Testis (tissue), 3 donors: Measurements from ENCODE around the gene SDCCAG8. TPM values are rescaled to one million over a fixed set of nuclear protein-coding genes. Genes with fewer than 3 reads are reported as not detected.
"Not testable (repeated sequence)": the region's sequence is repeated elsewhere in the genome, so short reads cannot be mapped to it uniquely, and the experiment has no call there.

Source experiments
- DNase-seq: peaks from one replicate; pipeline ENCODE4 v3.0.0-alpha.2; 2019
- H3K27ac ChIP-seq, 2 donors: fragments of 200-600 bp; sonication (generic); one replicate each; pipeline ENCODE4 v1.5.1; 2019
- H3K27me3 ChIP-seq: fragments of 200-600 bp; sonication (generic); one replicate; pipeline ENCODE4 v1.5.1; 2019
- H3K36me3 ChIP-seq: fragments of 200-600 bp; sonication (generic); one replicate; pipeline ENCODE4 v1.5.1; 2017; ENCODE audit warnings: low read depth; ENCODE audit errors: missing control alignments
- H3K4me1 ChIP-seq: fragments of 200-600 bp; sonication (generic); one replicate; pipeline ENCODE4 v1.5.1; 2019
- H3K4me3 ChIP-seq, 2 donors: fragments of 200-600 bp; sonication (generic); one replicate each; pipeline ENCODE4 v1.5.1; 2017 to 2019
- H3K9me3 ChIP-seq: fragments of 200-600 bp; sonication (generic); one replicate; pipeline ENCODE4 v1.5.1; 2017
- CTCF ChIP-seq, 3 experiments: fragments of 450-650 bp in 2 of 3; fragments of 200-600 bp in 1 of 3; sonication (generic) in 1 of 3; IDR thresholded peaks; one replicate each; pipeline ENCODE4 v1.5.1; 2016 to 2019; ENCODE audit warnings: antibody characterized with exemption in 3 of 3, mild to moderate bottlenecking in 2 of 3, moderate library complexity in 1 of 3
- POLR2A ChIP-seq: fragments of 450-650 bp; IDR thresholded peaks from one replicate; pipeline ENCODE4 v1.6.1; 2017; ENCODE audit warnings: antibody characterized with exemption, mild to moderate bottlenecking, moderate library complexity
- WGBS, 2 donors: methylation state at CpG; one replicate each; pipeline ENCODE4 v1.1.5; 2018; 5-methylcytosine and 5-hydroxymethylcytosine counted together
- intact Hi-C: fragments of 100-400 bp; cut with DNase I; formaldehyde crosslinking; loops from one replicate; pipeline ENCODE4 v1.15.1; 2023; ENCODE audit warnings: low total_unique reads
- polyA plus RNA-seq: library from polyadenylated mRNA; stranded (reverse); fragments of 350-450 nt; fragmentation: Illumina TruSeq; extraction: RNeasy Lipid Tissue Mini Kit (QIAGEN cat#74804); gene quantifications from one replicate; pipeline ENCODE4 v1.2.3, GENCODE V29; 2014; ENCODE audit warnings: low read depth, low replicate concordance; ENCODE audit not compliant: insufficient read depth
- total RNA-seq, 2 donors: library from RNA; depleted of rRNA; stranded (reverse); fragments of >200 nt; gene quantifications; one replicate each; pipeline ENCODE4 v1.2.3, GENCODE V29; 2016

Gene SDCCAG8
- total and polyA plus RNA-seq, 3 donors from 2014 or later = 21.9 to 45.4 (median 40.6) TPM

GRCh38 chr1:243335292-243335691, 79.5 kb downstream of the SDCCAG8 start:
- H3K4me1 ChIP-seq = no peaks in the 10 kb centered on the region
- no peak for DNase-seq
- no peaks in the 10 kb centered on the region for H3K27me3 ChIP-seq
- intact Hi-C loops = no loop called here
- H3K27ac ChIP-seq = no peak overlapping the region
- H3K36me3 ChIP-seq = no peaks in the 10 kb centered on the region
- H3K9me3 ChIP-seq = no peaks in the 10 kb centered on the region
- 88 to 90% methylated on average over 3 of the region's 3 CpGs for WGBS, 2 donors
- H3K4me3 ChIP-seq = no peak overlapping the region
- no peak for TF ChIP-seq POLR2A

- Histone ChIP-seq H3K4me3 (no peak overlapping the region), H3K27ac (no peak overlapping the region), H3K4me1 (no peaks in the 10 kb centered on the region), H3K9me3 (no peaks in the 10 kb centered on the region), H3K36me3 (no peaks in the 10 kb centered on the region), H3K27me3 (no peaks in the 10 kb centered on the region)
- no peak for DNase-seq
- TF ChIP-seq CTCF (IDR thresholded peaks at IDR 0.05) (no peak), POLR2A (no peak)
- WGBS, 2 donors = 88 to 93% methylated on average over 2 of the region's 2 CpGs
- intact Hi-C loops = no loop called here
These were observed 80.3 kb downstream of the SDCCAG8 start for GRCh38 chr1:243336163-243336562.

- intact Hi-C loops, H3K4me3 ChIP-seq, DNase-seq, H3K9me3 ChIP-seq, H3K27me3 ChIP-seq, H3K36me3 ChIP-seq, H3K27ac ChIP-seq, H3K4me1 ChIP-seq: not testable (repeated sequence)
- WGBS, 2 donors = 89 to 90% methylated on average over 4 of the region's 4 CpGs
These were observed 83.0 kb downstream of the SDCCAG8 start for GRCh38 chr1:243338848-243339247.

- Histone ChIP-seq H3K27ac (no peak overlapping the region), H3K27me3 (no peaks in the 10 kb centered on the region), H3K4me3 (no peak overlapping the region), H3K9me3 (no peaks in the 10 kb centered on the region), H3K36me3 (no peaks in the 10 kb centered on the region), H3K4me1 (no peaks in the 10 kb centered on the region)
- DNase-seq = no peak
- intact Hi-C loops = loop anchor here (10.0 kb wide), 1 partner anchor 934 kb away; no protein-coding TSS in a partner anchor
- TF ChIP-seq CTCF (IDR thresholded peaks at IDR 0.05) (no peak), POLR2A (no peak)
- WGBS, 2 donors = 71 to 86% methylated on average over 2 of the region's 2 CpGs
These were observed 85.2 kb downstream of the SDCCAG8 start for GRCh38 chr1:243341074-243341473.

GRCh38 chr1:243343970-243344937, 88.4 kb downstream of the SDCCAG8 start:
- 69 to 72% methylated on average over 5 of the region's 5 CpGs for WGBS, 2 donors
- no peak for DNase-seq
- Histone ChIP-seq H3K4me1 (no peaks in the 10 kb centered on the region), H3K27ac (no peak overlapping the region), H3K27me3 (no peaks in the 10 kb centered on the region), H3K4me3 (no peak overlapping the region), H3K36me3 (no peaks in the 10 kb centered on the region), H3K9me3 (no peaks in the 10 kb centered on the region)
- intact Hi-C loops = loop anchor here (10.0 kb wide), 1 partner anchor 931 kb away; no protein-coding TSS in a partner anchor
- TF ChIP-seq POLR2A (no peak), CTCF (IDR thresholded peaks at IDR 0.05) (peak; percentile 40 to 87 (median 63))
